ENCODE measurements around the gene FAU. TPM values are rescaled to one million over a fixed set of nuclear protein-coding genes. Genes with fewer than 3 reads are reported as not detected.

The FAU gene
- total RNA-seq, 1 donor from 2014 or later: 1,253 TPM

DNA sequence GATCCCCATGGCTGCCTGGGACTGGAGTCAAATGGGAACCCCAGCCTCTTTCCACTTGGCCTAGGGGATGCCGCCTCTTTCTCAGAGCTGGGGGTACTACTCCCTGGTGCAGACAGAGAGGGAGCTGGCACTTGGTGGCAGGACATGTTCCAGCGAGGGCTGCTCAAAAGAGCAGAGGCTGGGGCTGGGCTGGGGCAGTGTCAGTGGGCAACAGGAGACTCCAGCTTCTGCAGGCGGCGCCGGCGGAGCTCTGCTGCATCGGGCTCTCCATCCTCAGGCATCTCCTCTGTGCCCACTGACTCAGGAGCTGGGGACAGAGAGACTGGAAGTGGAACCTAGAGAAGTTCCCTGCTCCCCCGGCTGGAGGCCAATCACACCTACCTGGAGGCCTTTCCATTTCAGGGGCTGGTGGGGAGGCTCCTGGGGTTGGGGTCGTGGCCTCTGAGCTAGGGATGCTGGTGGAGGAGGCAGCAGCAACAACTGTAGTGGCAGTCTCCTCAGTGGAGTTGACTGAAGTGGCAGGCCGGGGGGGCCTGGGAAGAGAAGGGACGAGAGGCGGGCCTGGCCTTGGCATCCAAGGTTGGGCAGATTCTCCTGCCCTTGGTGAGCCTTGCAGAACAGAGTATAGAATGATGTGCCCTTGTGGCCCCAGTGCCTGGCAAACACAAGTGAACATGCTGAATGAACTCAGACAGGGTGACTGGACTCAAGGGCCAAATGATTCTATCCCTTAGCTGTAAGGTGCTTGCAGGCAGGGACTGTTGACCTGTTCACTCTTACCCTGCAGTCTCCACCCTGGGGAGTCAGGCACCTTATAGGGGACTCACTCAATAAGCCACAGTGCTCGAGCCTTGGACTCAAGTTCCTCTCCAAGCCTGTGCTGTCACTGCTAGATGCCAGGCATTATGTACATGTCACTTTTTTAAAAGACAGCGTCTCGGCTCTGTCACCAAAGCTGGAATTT lies 6.5 kb upstream of the FAU start:
- intact Hi-C loops (cut with DNase I): no loop called here
- Histone ChIP-seq H3K9me3 (no peaks in the 10 kb centered on the region), H3K4me3 (no peak overlapping the region), H3K27ac (no peak overlapping the region), H3K4me1 (peaks cover 9 to 12% of the 10 kb centered on the region in 2 donors), H3K36me3 (peaks cover 79 to 87% of the 10 kb centered on the region in 2 donors), H3K27me3 (no peaks in the 10 kb centered on the region)
- TF ChIP-seq, protein P1, sequence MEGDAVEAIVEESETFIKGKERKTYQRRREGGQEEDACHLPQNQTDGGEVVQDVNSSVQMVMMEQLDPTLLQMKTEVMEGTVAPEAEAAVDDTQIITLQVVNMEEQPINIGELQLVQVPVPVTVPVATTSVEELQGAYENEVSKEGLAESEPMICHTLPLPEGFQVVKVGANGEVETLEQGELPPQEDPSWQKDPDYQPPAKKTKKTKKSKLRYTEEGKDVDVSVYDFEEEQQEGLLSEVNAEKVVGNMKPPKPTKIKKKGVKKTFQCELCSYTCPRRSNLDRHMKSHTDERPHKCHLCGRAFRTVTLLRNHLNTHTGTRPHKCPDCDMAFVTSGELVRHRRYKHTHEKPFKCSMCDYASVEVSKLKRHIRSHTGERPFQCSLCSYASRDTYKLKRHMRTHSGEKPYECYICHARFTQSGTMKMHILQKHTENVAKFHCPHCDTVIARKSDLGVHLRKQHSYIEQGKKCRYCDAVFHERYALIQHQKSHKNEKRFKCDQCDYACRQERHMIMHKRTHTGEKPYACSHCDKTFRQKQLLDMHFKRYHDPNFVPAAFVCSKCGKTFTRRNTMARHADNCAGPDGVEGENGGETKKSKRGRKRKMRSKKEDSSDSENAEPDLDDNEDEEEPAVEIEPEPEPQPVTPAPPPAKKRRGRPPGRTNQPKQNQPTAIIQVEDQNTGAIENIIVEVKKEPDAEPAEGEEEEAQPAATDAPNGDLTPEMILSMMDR (IDR thresholded peaks at IDR 0.05): no peak
- DNase-seq (ENCODE audit: low spot score in 2 of 2): peak in 1 of 2 donors; percentile 61

DNA sequence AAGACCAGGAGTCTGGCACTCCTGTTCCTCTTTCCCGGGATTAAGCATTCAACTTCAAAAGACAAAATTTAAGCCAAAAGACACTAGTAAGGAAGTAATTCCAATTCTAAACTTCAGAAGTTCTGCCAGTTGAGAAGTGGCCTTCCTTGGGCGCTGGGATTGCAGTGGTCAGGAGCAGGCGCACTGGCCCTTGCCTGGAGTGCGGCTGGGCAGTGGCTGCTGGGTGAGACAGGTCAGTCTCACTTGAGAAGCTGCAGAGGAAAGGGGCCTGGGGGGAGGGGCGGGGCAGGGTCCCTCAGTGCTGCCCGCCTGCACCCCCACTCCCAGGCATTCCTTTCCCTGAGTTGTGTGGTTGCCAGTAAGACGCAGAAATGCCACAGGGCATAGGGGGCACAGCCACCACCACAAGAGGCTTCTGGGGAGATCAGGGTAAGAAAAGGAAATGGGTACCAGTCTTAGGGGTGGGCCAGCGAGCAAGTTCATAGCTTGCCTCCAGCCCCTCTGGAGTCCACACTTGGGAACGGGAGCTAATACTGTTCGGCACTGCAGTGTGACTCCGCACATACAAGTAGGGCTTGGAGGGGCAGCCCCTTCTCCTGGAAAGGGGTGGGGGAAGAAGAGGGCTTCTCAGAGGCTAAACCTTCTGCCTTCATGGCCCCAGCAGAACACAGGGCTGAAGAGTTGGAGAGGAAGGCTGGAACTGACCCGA lies 5.7 kb upstream of the FAU start:
- Histone ChIP-seq H3K4me3 (no peak overlapping the region), H3K27ac (no peak overlapping the region), H3K4me1 (peaks cover 6 to 9% of the 10 kb centered on the region in 2 donors), H3K9me3 (no peaks in the 10 kb centered on the region), H3K36me3 (peaks cover 74 to 82% of the 10 kb centered on the region in 2 donors), H3K27me3 (no peaks in the 10 kb centered on the region)
- intact Hi-C loops (cut with DNase I): no loop called here
- TF ChIP-seq, protein P1 (IDR thresholded peaks at IDR 0.05): no peak
- no peak for DNase-seq (ENCODE audit: low spot score in 2 of 2)

DNA sequence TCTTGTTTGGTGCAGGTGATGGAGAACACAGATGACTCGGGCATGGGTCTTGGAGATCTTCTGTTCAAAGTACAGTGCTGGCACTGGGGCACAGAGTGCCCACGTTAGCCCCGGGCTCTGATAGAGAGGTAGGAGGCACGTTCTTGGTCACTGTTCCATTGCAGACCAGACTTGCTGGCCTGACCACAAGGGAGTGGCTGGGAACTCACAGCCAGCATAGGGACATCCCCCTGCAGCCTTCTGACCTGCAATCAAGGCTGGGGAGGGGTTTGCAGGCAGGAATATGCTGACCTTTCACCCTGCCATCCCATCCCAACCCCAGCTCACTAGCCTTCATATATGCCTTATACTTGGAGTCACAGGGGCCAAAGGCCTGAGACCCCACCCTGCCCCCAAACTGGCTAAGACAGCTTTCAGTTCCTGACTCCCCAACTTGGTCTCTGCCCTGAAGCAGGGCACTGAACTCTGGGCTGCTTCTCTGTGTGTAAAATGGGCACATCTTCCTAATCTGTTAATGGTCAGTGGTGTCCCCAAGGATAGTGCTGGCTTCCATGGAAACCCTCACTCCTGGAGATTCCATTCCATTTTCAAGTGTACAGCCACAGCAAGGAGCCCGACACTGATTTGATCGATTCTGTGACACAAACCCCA lies 4.8 kb upstream of the FAU start:
- Histone ChIP-seq H3K27ac (no peak overlapping the region), H3K9me3 (no peaks in the 10 kb centered on the region), H3K27me3 (no peaks in the 10 kb centered on the region), H3K36me3 (peaks cover 65 to 73% of the 10 kb centered on the region in 2 donors), H3K4me3 (no peak overlapping the region), H3K4me1 (peaks cover 5 to 6% of the 10 kb centered on the region in 2 donors)
- TF ChIP-seq, protein P1 (IDR thresholded peaks at IDR 0.05): no peak
- intact Hi-C loops (cut with DNase I): no loop called here
- no peak for DNase-seq (ENCODE audit: low spot score in 2 of 2)

DNA sequence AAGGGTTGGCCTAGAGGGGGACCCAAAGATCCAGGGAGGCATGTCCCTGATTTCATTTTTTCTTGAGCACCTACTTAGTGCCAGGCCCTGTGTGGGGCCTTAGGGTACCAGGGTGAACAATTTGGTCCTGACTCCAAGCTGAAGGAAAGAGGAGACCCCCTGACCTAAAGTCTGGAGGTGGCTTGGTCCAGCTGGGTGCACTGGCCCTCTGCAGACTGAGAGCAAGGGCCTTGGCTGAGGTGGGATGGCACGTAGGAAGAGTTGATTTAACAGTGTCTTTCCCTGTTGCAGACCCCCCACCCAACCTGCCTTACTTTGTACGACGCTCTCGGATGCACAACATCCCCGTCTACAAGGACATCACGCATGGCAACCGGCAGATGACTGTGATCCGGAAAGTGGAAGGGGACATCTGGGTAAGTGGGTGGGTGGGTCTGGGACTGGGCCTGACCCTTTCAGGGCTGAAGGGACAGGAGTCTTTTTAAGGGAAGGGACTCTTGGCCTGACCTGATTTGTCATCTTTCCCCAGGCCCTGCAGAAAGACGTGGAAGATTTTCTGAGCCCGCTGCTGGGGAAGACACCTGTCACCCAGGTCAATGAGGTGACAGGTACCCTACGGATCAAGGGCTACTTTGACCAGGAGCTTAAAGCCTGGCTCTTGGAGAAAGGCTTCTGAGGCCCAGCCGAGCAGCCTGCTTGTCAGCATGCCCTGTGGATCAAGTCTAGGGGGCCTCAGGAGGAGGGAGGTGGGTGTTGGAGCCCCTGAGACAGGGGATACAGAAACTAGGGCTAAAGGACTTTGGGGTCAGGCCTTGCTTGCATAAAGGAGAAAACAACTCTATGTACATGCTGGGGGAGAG lies 3.5 kb upstream of the FAU start:
- Histone ChIP-seq H3K36me3 (peaks cover 61 to 68% of the 10 kb centered on the region in 2 donors), H3K27me3 (no peaks in the 10 kb centered on the region), H3K9me3 (no peaks in the 10 kb centered on the region), H3K4me1 (peaks cover 15% of the 10 kb centered on the region in 2 donors), H3K4me3 (no peak overlapping the region), H3K27ac (no peak overlapping the region)
- TF ChIP-seq, protein P1 (IDR thresholded peaks at IDR 0.05): no peak
- no peak for DNase-seq (ENCODE audit: low spot score in 2 of 2)
- intact Hi-C loops (cut with DNase I): no loop called here

Measured in ascending aorta (tissue), 2 donors.